ENCODE data around the gene DELE1.
"Not testable (repeated sequence)": the region's sequence is repeated elsewhere in the genome, so short reads cannot be mapped to it uniquely, and the experiment has no call there.

DELE1 gene

GRCh38 chr5:141920771-141921170 lies 2.9 kb upstream of the DELE1 start:
- Histone ChIP-seq H3K27me3 (replicated peaks; ENCODE audit: control insufficient read depth, insufficient read depth, low read length) (no peaks in the 10 kb centered on the region), H3K36me3 (ENCODE audit: control insufficient read depth, insufficient read depth, low read length) (no peaks in the 10 kb centered on the region), H3K4me3 (replicated peaks; ENCODE audit: low read depth, low read length) (no peak overlapping the region)
- no peak for DNase-seq (ENCODE audit: extremely low read depth, insufficient read length)
- no peak for TF ChIP-seq CTCF (IDR thresholded peaks at IDR 0.05; ENCODE audit: insufficient read depth, low read length, poor library complexity, severe bottlenecking)

- Histone ChIP-seq H3K36me3 (ENCODE audit: control insufficient read depth, insufficient read depth, low read length) (peaks cover 10% of the 10 kb centered on the region), H3K4me3 (replicated peaks; ENCODE audit: low read depth, low read length) (peak overlapping the region; percentile 92)
- H3K27me3 ChIP-seq (replicated peaks; ENCODE audit: control insufficient read depth, insufficient read depth, low read length); DNase-seq (ENCODE audit: extremely low read depth, insufficient read length): not testable (repeated sequence)
Observed at GRCh38 chr5:141922827-141923447, 734 bp upstream of the DELE1 start.

- Histone ChIP-seq H3K27me3 (replicated peaks; ENCODE audit: control insufficient read depth, insufficient read depth, low read length) (no peaks in the 10 kb centered on the region), H3K36me3 (ENCODE audit: control insufficient read depth, insufficient read depth, low read length) (peaks cover 25% of the 10 kb centered on the region), H3K4me3 (replicated peaks; ENCODE audit: low read depth, low read length) (no peak overlapping the region)
- no peak for TF ChIP-seq CTCF (IDR thresholded peaks at IDR 0.05; ENCODE audit: insufficient read depth, low read length, poor library complexity, severe bottlenecking)
- no peak for DNase-seq (ENCODE audit: extremely low read depth, insufficient read length)
Observed at GRCh38 chr5:141926434-141926833, 2.8 kb downstream of the DELE1 start.

DNA sequence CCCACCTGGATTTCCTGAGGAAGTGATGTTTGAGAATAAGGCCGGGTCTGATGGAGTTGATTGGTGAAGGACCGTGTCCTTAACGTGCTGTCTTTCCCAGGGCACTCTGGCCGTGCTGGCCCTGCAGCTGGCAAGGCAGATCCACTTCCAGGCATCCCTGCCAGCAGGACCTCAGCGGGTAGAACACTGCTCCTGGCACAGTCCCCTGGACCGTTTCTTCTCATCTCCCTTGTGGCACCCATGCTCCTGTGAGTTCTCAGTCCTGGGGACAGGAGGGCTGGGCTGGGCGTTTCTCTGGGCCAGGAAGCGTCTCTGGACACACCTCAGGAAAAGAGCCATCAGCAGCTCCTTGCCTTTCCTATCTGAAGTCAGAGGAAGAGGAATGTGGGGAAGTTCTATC lies 4.4 kb downstream of the DELE1 start:
- peaks cover 32% of the 10 kb centered on the region for H3K36me3 ChIP-seq (ENCODE audit: control insufficient read depth, insufficient read depth, low read length)
- TF ChIP-seq CTCF (IDR thresholded peaks at IDR 0.05; ENCODE audit: insufficient read depth, low read length, poor library complexity, severe bottlenecking): no peak
- no peak overlapping the region for H3K4me3 ChIP-seq (replicated peaks; ENCODE audit: low read depth, low read length)
- H3K27me3 ChIP-seq (replicated peaks; ENCODE audit: control insufficient read depth, insufficient read depth, low read length): no peaks in the 10 kb centered on the region
- DNase-seq (ENCODE audit: extremely low read depth, insufficient read length): no peak

- no peak for TF ChIP-seq CTCF (IDR thresholded peaks at IDR 0.05; ENCODE audit: insufficient read depth, low read length, poor library complexity, severe bottlenecking)
- Histone ChIP-seq H3K36me3 (ENCODE audit: control insufficient read depth, insufficient read depth, low read length) (peaks cover 39% of the 10 kb centered on the region), H3K27me3 (replicated peaks; ENCODE audit: control insufficient read depth, insufficient read depth, low read length) (no peaks in the 10 kb centered on the region), H3K4me3 (replicated peaks; ENCODE audit: low read depth, low read length) (no peak overlapping the region)
- no peak for DNase-seq (ENCODE audit: extremely low read depth, insufficient read length)
Observed at GRCh38 chr5:141929398-141930058, 5.9 kb downstream of the DELE1 start.

DNA sequence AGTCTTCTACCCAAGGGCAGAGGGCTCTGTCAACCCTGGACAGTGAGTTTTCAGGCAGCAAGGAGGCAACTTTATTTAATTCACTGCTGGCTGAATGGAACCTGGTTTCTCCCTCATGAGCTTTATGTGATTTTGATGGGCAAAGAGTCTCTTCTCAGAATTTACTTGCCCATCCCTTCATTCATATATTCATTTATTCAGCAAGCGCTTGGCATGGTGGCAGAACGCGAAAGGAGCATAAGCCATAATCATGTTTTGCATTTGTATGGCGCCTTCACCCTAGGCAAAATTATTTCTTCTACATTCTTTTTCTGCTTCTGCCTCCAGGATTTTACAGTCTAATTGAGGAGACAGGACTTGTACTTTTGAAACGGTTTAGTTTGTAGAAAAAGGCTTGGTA lies 8.0 kb downstream of the DELE1 start:
- Histone ChIP-seq H3K4me3 (replicated peaks; ENCODE audit: low read depth, low read length) (no peak overlapping the region), H3K36me3 (ENCODE audit: control insufficient read depth, insufficient read depth, low read length) (peaks cover 46% of the 10 kb centered on the region)
- no peak for TF ChIP-seq CTCF (IDR thresholded peaks at IDR 0.05; ENCODE audit: insufficient read depth, low read length, poor library complexity, severe bottlenecking)

More for the DNA sequence above, 8.0 kb downstream of the DELE1 start:
- DNase-seq (ENCODE audit: extremely low read depth, insufficient read length): no peak
- H3K27me3 ChIP-seq (replicated peaks; ENCODE audit: control insufficient read depth, insufficient read depth, low read length): no peaks in the 10 kb centered on the region

All from GM06990 (cell line).